SK-N-SH treated with all-trans-retinoic acid at 6 μM for 48 hours (cell line): ENCODE data around the gene FES.

Experiments used
- BACH2 ChIP-seq: fragments of 250-450 bp; sonication (Bioruptor Pico); IDR thresholded peaks from 2 replicates; pipeline ENCODE4 v1.9.0; 2021; ENCODE audit warnings: mild to moderate bottlenecking, borderline replicate concordance
- CSRNP3 ChIP-seq: fragments of 250-450 bp; sonication (Bioruptor Pico); IDR thresholded peaks from 2 replicates; pipeline ENCODE4 v1.5.1; 2021; ENCODE audit warnings: mild to moderate bottlenecking, moderate library complexity
- GLIS3 ChIP-seq: fragments of 250-450 bp; sonication (Bioruptor Pico); IDR thresholded peaks from 2 replicates; pipeline ENCODE4 v1.5.0; 2020; ENCODE audit warnings: mild to moderate bottlenecking, moderate library complexity
- ZNF565 ChIP-seq: fragments of 450-650 bp; formaldehyde crosslinking; conservative IDR thresholded peaks from 2 replicates; pipeline ENCODE4 v1.5.0; 2020; ENCODE audit warnings: low read depth, mild to moderate bottlenecking, moderate library complexity
- TF ChIP-seq, protein P1 (sequence below): fragments of 250-450 bp; sonication (Bioruptor Pico); IDR thresholded peaks from 2 replicates; pipeline ENCODE4 v1.8.0; 2020; ENCODE audit warnings: mild to moderate bottlenecking, moderate library complexity, borderline replicate concordance

DNA sequence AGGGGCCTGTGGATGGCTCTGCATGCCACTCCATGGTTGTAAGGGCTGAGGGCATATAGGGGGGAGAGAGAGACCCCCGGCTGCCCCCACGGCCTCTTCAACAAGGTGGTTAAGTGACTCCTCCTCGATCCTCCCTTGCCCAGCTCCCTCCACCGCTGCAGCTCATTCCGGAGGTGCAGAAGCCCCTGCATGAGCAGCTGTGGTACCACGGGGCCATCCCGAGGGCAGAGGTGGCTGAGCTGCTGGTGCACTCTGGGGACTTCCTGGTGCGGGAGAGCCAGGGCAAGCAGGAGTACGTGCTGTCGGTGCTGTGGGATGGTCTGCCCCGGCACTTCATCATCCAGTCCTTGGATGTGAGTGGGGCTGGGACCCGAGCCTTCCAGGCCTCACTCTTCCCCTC, 6.5 kb downstream of the FES start:
- TF ChIP-seq, protein P1, sequence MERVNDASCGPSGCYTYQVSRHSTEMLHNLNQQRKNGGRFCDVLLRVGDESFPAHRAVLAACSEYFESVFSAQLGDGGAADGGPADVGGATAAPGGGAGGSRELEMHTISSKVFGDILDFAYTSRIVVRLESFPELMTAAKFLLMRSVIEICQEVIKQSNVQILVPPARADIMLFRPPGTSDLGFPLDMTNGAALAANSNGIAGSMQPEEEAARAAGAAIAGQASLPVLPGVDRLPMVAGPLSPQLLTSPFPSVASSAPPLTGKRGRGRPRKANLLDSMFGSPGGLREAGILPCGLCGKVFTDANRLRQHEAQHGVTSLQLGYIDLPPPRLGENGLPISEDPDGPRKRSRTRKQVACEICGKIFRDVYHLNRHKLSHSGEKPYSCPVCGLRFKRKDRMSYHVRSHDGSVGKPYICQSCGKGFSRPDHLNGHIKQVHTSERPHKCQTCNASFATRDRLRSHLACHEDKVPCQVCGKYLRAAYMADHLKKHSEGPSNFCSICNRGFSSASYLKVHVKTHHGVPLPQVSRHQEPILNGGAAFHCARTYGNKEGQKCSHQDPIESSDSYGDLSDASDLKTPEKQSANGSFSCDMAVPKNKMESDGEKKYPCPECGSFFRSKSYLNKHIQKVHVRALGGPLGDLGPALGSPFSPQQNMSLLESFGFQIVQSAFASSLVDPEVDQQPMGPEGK (CRISPR knock-in tag) = no peak
- TF ChIP-seq BACH2 (CRISPR knock-in tag) (no peak), CSRNP3 (no peak), GLIS3 (CRISPR knock-in tag) (no peak), ZNF565 (CRISPR knock-in tag) (no peak)
